ENCODE data around the gene CPSF4L. TPM values are rescaled to one million over a fixed set of nuclear protein-coding genes. Genes with fewer than 3 reads are reported as not detected.

The CPSF4L gene
- total and polyA plus RNA-seq, 2 of the 13 experiments (the other 11 are each of a cell fraction or from before 2014, with no cell fraction given) = 0.73 to 1.6 TPM

GRCh38 chr17:73199751-73200317 is 61.8 kb downstream of the CPSF4L start (continued):
- peak; percentile 3; the same call in 1 of the 2 replicates for TF ChIP-seq POLR2G (IDR thresholded peaks at IDR 0.05; ENCODE audit: low read depth, low read length)
- no peak for TF ChIP-seq ZNF446 (CRISPR knock-in tag; IDR thresholded peaks at IDR 0.05)
- no peak for TF ChIP-seq SAP130 (CRISPR knock-in tag; IDR thresholded peaks at IDR 0.05; ENCODE audit: low read depth)
- no peak for TF ChIP-seq SP2 (CRISPR knock-in tag; IDR thresholded peaks at IDR 0.05)
- no peak for TF ChIP-seq ZNF761 (CRISPR knock-in tag; conservative IDR thresholded peaks at IDR 0.05)
- no peak for TF ChIP-seq KLF12 (CRISPR knock-in tag; IDR thresholded peaks at IDR 0.05; ENCODE audit: borderline replicate concordance)
- TF ChIP-seq ONECUT2 (CRISPR knock-in tag; IDR thresholded peaks at IDR 0.05) = no peak
- TF ChIP-seq GATAD2A (CRISPR knock-in tag; IDR thresholded peaks at IDR 0.05) = no peak
- no peak for TF ChIP-seq PCBP2 (optimal IDR thresholded peaks at IDR 0.05; ENCODE audit: low read depth, low read length, poor library complexity, severe bottlenecking)

GRCh38 chr17:73198930-73199260 is 62.8 kb downstream of the CPSF4L start:
- FAIRE-seq = no peak
- H3K27me3 ChIP-seq (ENCODE audit: control insufficient read depth in 1 of 2, insufficient read depth in 2 of 2, low read length in 2 of 2) = no peaks in the 10 kb centered on the region
- intact Hi-C loops (cut with micrococcal nuclease; ENCODE audit: unreplicated experiment) (no loop called here), in situ Hi-C loops (cut with HindIII; ENCODE audit: extremely low pct_ligation_motif_present, low pct_unique_long_range_greater_than_20kb) (loop anchor here (10.0 kb wide), 1 partner anchor 624 kb away; no protein-coding TSS in a partner anchor)
- peaks cover 68% of the 10 kb centered on the region for H3K4me1 ChIP-seq (ENCODE audit: insufficient read depth, low read length)
- H2AFZ ChIP-seq (ENCODE audit: low read length) = no peak overlapping the region
- no peak overlapping the region for H3K4me3 ChIP-seq (replicated peaks in 1 of 3; ENCODE audit: insufficient read depth in 1 of 3, low read depth in 2 of 3, low read length in 3 of 3)
- DNase-seq (ENCODE audit: low spot score) = no peak
- TF ChIP-seq ZC3H13 (CRISPR knock-in tag; IDR thresholded peaks at IDR 0.05) = 0 out of 2 replicates have a peak, but pooled peaks have one; percentile 44
- no peak for TF ChIP-seq ZNF496 (CRISPR knock-in tag; IDR thresholded peaks at IDR 0.05; ENCODE audit: insufficient replicate concordance)
- peak; percentile 24; the same call in 1 of the 2 replicates for TF ChIP-seq POLR2G (IDR thresholded peaks at IDR 0.05; ENCODE audit: low read depth, low read length)
- H3K79me2 ChIP-seq (ENCODE audit: insufficient read depth, low read length) = peaks cover 33% of the 10 kb centered on the region
- WGBS (ENCODE audit: low lambda C conversion rate) = 99% methylated on average over 7 of the region's 7 CpGs
- no peak overlapping the region for H3K4me2 ChIP-seq (ENCODE audit: low read depth, low read length)
- H3K27ac ChIP-seq (ENCODE audit: extremely low read length, insufficient read depth, low read length) = no peak overlapping the region
- peaks cover 3% of the 10 kb centered on the region; the same call in 1 of the 2 replicates for H4K20me1 ChIP-seq (ENCODE audit: insufficient read depth, low read length)
- CTCF ChIA-PET (ENCODE audit: low intra/inter-chr PET ratio, low total read pairs) = no interaction called here
- POLR2A ChIA-PET = interaction anchor here (0.7 kb wide), 1 partner anchor 112 kb away, joined by 4 read pairs; no protein-coding TSS in a partner anchor
- no peak for ATAC-seq
- H3K36me3 ChIP-seq (replicated peaks in 1 of 2; ENCODE audit: control insufficient read depth in 1 of 2, insufficient read depth in 2 of 2, low read length in 2 of 2) = peaks cover 30 to 68% of the 10 kb centered on the region in 2 experiments
- no peak overlapping the region for H3K9ac ChIP-seq (ENCODE audit: insufficient read depth, low read depth, low read length)
- no peaks in the 10 kb centered on the region for H3K9me3 ChIP-seq (ENCODE audit: low read length)
- no TSS peak for BruUV-seq (replicated peaks)

Other genes starting within 250 kb of the CPSF4L start
- gene SLC39A11, start 169.2 kb downstream of the CPSF4L start, total RNA-seq (2016; rRNA removed; fragmentation: Illumina TruSeq; extraction: Trizol) = 19.2 and 31.5 TPM in 2 replicates
- gene SLC39A11, start 169.2 kb downstream of the CPSF4L start, polyA plus RNA-seq (2011; rRNA removed) = 17.2 and 18.4 TPM in 2 replicates
- gene SSTR2, start 96.9 kb downstream of the CPSF4L start, total RNA-seq (2016; rRNA removed; fragmentation: Illumina TruSeq; extraction: Trizol) = not detected in 2 replicates
- gene SSTR2, start 96.9 kb downstream of the CPSF4L start, polyA plus RNA-seq (2011; rRNA removed) = 0.01 and 0.04 TPM in 2 replicates
- 30.4 and 36.6 TPM in 2 replicates for gene COG1, start 68.8 kb downstream of the CPSF4L start, total RNA-seq (2016; rRNA removed; fragmentation: Illumina TruSeq; extraction: Trizol)
- 39.7 and 42.4 TPM in 2 replicates for gene COG1, start 68.8 kb downstream of the CPSF4L start, polyA plus RNA-seq (2011; rRNA removed)
- 54.0 and 55.0 TPM in 2 replicates for gene CDC42EP4, start 50.1 kb upstream of the CPSF4L start, total RNA-seq (2016; rRNA removed; fragmentation: Illumina TruSeq; extraction: Trizol)
- 19.0 and 21.7 TPM in 2 replicates for gene CDC42EP4, start 50.1 kb upstream of the CPSF4L start, polyA plus RNA-seq (2011; rRNA removed)

Data from HepG2 (cell line).